GM21526 (cell line): ENCODE results near the gene RASAL2.
"Not testable (repeated sequence)": the region's sequence is repeated elsewhere in the genome, so short reads cannot be mapped to it uniquely, and the experiment has no call there.

Experiments
- ATAC-seq: cut with Tn5 transposase; IDR thresholded peaks from one replicate; pipeline ENCODE4 v1.9.1; 2021; ENCODE audit warnings: moderate library complexity; ENCODE audit not compliant: unreplicated experiment, low FRiP score

The RASAL2 gene

GRCh38 chr1:178151831-178152230 lies 57.9 kb downstream of the RASAL2 start:
- ATAC-seq, result no peak

GRCh38 chr1:178155481-178156255 lies 61.8 kb downstream of the RASAL2 start:
- ATAC-seq, result no peak

GRCh38 chr1:178160736-178161475 lies 67.0 kb downstream of the RASAL2 start:
- no peak for ATAC-seq

GRCh38 chr1:178161516-178161915 lies 67.6 kb downstream of the RASAL2 start:
- no peak for ATAC-seq

- no peak for ATAC-seq
Observed at GRCh38 chr1:178165196-178165595, 71.3 kb downstream of the RASAL2 start.

GRCh38 chr1:178166429-178167024 lies 72.6 kb downstream of the RASAL2 start:
- no peak for ATAC-seq

GRCh38 chr1:178168536-178168935 lies 74.6 kb downstream of the RASAL2 start:
- ATAC-seq, result no peak

- ATAC-seq, result no peak
Observed at GRCh38 chr1:178169649-178170048, 75.7 kb downstream of the RASAL2 start.

- ATAC-seq, result no peak
Observed at GRCh38 chr1:178172939-178173338, 79.0 kb downstream of the RASAL2 start.

GRCh38 chr1:178174539-178174938 lies 80.6 kb downstream of the RASAL2 start:
- ATAC-seq, result no peak

- ATAC-seq, result no peak
Observed at GRCh38 chr1:178180405-178180804, 86.5 kb downstream of the RASAL2 start.

GRCh38 chr1:178183796-178184195 lies 89.9 kb downstream of the RASAL2 start:
- ATAC-seq, result no peak

- no peak for ATAC-seq
Observed at GRCh38 chr1:178188306-178188705, 94.4 kb downstream of the RASAL2 start.

GRCh38 chr1:178189814-178190213 lies 95.9 kb downstream of the RASAL2 start:
- ATAC-seq, result peak; percentile 63

- ATAC-seq, result no peak
Observed at GRCh38 chr1:178190881-178191280, 97.0 kb downstream of the RASAL2 start.

- ATAC-seq, result no peak
Observed at GRCh38 chr1:178192686-178193085, 98.8 kb downstream of the RASAL2 start.

- ATAC-seq, result no peak
Observed at GRCh38 chr1:178196631-178197030, 102.7 kb downstream of the RASAL2 start.

GRCh38 chr1:178202095-178202494 lies 108.2 kb downstream of the RASAL2 start:
- ATAC-seq, result not testable (repeated sequence)

GRCh38 chr1:178202546-178202945 lies 108.6 kb downstream of the RASAL2 start:
- not testable (repeated sequence) for ATAC-seq

- ATAC-seq, result not testable (repeated sequence)
Observed at GRCh38 chr1:178208269-178208856, 114.5 kb downstream of the RASAL2 start.

- ATAC-seq, result no peak
Observed at GRCh38 chr1:178209935-178210334, 116.0 kb downstream of the RASAL2 start.
